A549 (cell line): Measurements from ENCODE around the gene DBF4B.

Experiments
- CBX8 ChIP-seq: fragments of 200-600 bp; sonication (generic); IDR thresholded peaks from 2 replicates; pipeline ENCODE4 v1.6.1; 2016
- CEBPB ChIP-seq, 2 experiments: fragments of >200 bp in 1 of 2; sonication (Bioruptor Twin) in 1 of 2; formaldehyde crosslinking in 1 of 2; IDR thresholded peaks; 2 replicates each; pipeline ENCODE4 v1.6.1; 2012 to 2016
- CHD2 ChIP-seq: fragments of 150-350 bp; IDR thresholded peaks from 2 replicates; pipeline ENCODE4 v1.6.1; 2014; ENCODE audit warnings: low read length; ENCODE audit not compliant: partially characterized antibody
- CTCF ChIP-seq: fragments of >200 bp; sonication (Bioruptor Twin); formaldehyde crosslinking; IDR thresholded peaks from 3 replicates; pipeline ENCODE4 v1.5.1; 2016
- EHF ChIP-seq: fragments of 250-450 bp; sonication (Bioruptor Pico); IDR thresholded peaks from 2 replicates; pipeline ENCODE4 v1.5.0; 2020; ENCODE audit warnings: mild to moderate bottlenecking
- JUNB ChIP-seq: fragments of >200 bp; sonication (Bioruptor Twin); formaldehyde crosslinking; IDR thresholded peaks from 2 replicates; pipeline ENCODE4 v1.6.1; 2016
- KDM1A ChIP-seq: fragments of 200-600 bp; sonication (generic); IDR thresholded peaks from 2 replicates; pipeline ENCODE4 v1.6.1; 2016; ENCODE audit warnings: low read depth, mild to moderate bottlenecking
- MAZ ChIP-seq: fragments of 150-350 bp; IDR thresholded peaks from 2 replicates; pipeline ENCODE4 v1.6.1; 2014; ENCODE audit warnings: antibody characterized with exemption, low read depth, low read length, borderline replicate concordance
- NPAS2 ChIP-seq: fragments of 250-450 bp; sonication (Bioruptor Pico); IDR thresholded peaks from 2 replicates; pipeline ENCODE4 v1.8.0; 2022; ENCODE audit warnings: mild to moderate bottlenecking, moderate library complexity, borderline replicate concordance
- POLR2A ChIP-seq: IDR thresholded peaks from 2 replicates; pipeline ENCODE4 v1.6.1; 2012; ENCODE audit warnings: mild to moderate bottlenecking, low read length

GRCh38 chr17:44751806-44752205, 43.3 kb downstream of the DBF4B start:
- TF ChIP-seq NPAS2 (no peak), CHD2 (no peak), EHF (CRISPR knock-in tag) (no peak), CBX8 (no peak), JUNB (no peak), CTCF (no peak), POLR2A (no peak), MAZ (no peak), KDM1A (no peak), CEBPB (IDR thresholded peaks at IDR 0.05) (no peak)
